IPS DF 4.7 (cell line): ENCODE results near the gene LRRK1.
"Not testable (repeated sequence)": the region's sequence is repeated elsewhere in the genome, so short reads cannot be mapped to it uniquely, and the experiment has no call there.

Experiments
- DNase-seq: peaks from one replicate; pipeline ENCODE4 v3.0.0-alpha.2; 2013; ENCODE audit warnings: low spot score; ENCODE audit errors: extremely low read depth

Gene LRRK1

GRCh38 chr15:101068961-101069653 is 149.9 kb downstream of the LRRK1 start:
- peak; percentile 85 for DNase-seq

DNA sequence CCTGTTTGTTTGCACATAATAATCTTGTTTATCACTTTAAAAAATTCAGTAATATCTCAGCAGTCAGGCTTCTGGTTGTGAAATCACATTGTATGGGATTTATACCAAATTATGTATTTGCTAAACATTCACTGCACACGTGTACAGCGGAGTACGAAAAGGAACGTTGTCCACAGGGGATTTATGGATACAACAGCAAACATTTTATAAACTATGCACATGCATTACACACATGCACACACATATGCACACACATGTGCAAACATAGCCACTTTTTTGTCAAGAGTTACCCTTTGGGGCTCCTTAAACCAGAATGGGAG is 150.5 kb downstream of the LRRK1 start:
- no peak for DNase-seq

DNA sequence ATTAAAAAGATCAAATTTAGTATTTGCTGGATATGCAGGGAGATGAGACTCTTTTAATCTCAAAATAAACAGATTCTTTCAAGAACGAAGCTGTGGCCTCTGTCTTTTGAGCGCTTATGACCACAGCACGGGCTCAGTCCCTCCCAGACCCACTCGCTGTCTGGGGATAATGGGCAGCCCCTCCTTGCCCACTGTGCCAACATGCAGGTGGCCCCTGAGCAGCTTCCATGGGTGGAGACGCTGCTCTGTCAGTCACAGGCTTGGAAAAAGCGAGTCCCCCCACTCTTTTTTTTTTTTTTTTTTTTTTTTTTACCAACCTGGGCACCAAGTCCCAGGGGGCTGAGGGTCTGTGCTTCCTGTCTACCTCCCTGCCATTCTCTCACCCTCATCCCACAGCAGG is 150.9 kb downstream of the LRRK1 start:
- DNase-seq = no peak

- no peak for DNase-seq
Measured at GRCh38 chr15:101070502-101071273, 151.5 kb downstream of the LRRK1 start.

- no peak for DNase-seq
Measured at GRCh38 chr15:101071651-101072050, 152.5 kb downstream of the LRRK1 start.

- DNase-seq = not testable (repeated sequence)
Measured at GRCh38 chr15:101072235-101072634, 153.1 kb downstream of the LRRK1 start.

DNA sequence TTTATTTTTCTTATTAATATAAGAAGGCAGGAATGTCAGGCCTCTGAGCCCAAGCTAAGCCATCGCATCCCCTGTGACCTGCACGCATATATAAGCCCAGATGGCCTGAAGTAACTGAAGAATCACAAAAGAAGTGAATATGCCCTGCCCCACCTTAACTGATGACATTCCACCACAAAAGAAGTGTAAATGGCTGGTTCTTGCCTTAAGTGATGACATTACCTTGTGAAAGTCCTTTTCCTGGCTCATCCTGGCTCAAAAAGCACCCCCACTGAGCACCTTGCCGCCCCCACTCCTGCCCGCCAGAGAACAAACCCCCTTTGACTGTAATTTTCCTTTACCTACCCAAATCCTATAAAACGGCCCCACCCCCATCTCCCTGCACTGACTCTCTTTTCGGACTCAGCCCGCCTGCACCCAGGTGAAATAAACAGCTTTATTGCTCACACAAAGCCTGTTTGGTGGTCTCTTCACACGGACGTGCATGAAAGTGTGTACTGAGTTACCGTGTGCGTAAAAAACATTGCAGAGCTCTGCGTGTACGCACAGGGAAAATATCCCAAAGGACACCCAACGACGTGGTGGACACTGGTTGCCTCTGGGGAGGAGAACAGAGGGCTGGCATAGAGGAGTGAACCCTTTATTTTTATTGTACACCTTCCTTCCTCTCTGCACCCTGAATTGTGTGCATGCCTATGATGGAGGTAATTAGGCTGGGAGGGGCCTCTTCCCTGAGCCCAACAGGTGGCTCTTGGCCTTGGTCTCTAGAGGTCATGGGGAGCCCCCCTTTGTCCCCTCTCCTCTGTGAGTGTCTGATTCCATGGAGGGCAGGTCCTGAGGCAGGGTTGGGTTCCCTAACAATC is 158.9 kb downstream of the LRRK1 start:
- not testable (repeated sequence) for DNase-seq

DNA sequence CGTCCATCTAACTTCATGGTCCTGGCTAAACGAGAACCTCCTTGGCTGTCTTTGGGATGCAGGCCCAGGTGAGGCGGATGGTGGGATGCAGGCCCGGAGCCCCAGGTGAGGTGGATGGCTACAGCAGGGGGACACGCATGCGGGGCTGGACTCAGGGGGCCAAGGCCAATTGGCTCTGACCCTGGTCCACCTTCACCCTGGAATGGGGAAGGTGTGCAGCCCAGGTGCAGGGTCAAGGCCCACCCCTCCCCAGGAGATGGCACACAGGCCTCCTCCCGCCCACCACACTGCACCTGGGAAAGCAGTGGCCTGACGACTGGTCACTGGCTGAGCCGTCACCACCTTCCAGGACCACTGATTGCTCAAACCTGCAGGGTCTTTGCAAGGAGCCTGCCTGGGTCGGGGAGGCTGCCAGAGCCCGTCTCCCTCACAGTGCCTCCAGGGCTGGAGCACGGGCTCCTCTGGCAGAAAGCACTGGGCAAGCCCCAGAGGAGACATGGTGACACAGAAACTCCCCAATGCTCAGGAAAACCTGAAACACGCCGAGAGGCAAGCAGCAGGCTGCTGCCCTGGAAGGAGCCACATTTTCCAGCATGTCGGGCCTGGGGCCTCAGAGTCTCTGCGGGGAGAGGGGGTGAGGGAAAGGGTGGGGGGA is 159.6 kb downstream of the LRRK1 start:
- DNase-seq = no peak

- no peak for DNase-seq
Measured at GRCh38 chr15:101081900-101082299, 162.7 kb downstream of the LRRK1 start.

- no peak for DNase-seq
Measured at GRCh38 chr15:101083336-101084045, 164.3 kb downstream of the LRRK1 start.

- DNase-seq = no peak
Measured at GRCh38 chr15:101084801-101085200, 165.6 kb downstream of the LRRK1 start.

DNA sequence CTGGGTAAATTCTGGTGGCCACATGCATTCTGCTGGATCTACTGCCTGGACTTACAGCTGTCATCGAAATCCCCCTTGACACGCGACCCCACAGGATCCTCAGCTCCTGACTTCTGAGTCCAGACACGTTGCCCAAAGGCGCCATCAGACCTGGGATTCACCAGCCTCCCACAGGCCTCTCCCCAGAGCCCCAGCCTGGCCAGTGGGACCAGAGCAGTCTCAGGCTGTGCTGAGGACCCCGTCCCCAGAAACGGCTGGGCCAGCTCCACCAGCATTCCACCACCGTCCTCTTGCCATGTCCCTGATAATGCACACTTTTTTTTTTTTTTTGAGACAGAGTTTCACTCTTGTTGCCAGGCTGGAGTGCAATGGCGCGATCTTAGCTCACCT is 166.1 kb downstream of the LRRK1 start:
- no peak for DNase-seq

DNA sequence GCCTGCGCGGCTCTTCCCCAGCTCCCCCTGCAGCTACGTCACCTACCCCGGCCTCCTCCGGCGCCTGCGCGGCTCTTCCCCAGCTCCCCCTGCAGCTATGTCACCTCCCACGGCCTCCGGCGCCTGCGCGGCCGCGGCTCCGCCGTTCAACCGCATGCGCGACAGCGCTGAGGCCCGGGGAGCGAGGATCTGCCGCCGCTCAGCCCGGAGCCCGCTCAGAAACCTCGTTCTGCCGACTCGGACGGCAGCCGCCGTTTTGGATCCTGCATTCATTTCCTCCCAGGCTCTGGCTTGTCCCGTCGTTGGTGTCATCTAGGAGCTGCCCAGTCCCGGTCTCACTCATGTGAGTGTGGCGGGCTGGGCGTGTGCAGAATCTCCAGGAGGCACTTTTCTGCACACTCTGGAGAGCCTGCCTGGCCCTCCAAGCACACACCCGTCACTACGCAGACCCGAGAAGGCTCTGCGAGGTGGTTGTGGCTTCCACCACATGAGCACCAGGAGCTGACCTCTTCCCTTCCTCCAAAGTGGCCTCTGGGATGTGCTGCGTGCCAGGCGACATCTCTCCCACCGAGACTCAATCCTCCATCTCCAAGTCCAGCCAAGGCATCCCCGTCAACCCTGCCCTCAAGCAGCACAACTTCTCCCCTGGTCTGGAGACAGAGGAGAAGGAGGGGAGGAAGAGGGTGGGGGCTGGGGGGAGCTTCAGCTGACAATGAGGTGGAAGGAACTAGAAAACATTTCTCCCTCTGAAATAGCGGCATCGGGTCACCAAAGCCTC is 167.4 kb downstream of the LRRK1 start:
- no peak for DNase-seq

DNA sequence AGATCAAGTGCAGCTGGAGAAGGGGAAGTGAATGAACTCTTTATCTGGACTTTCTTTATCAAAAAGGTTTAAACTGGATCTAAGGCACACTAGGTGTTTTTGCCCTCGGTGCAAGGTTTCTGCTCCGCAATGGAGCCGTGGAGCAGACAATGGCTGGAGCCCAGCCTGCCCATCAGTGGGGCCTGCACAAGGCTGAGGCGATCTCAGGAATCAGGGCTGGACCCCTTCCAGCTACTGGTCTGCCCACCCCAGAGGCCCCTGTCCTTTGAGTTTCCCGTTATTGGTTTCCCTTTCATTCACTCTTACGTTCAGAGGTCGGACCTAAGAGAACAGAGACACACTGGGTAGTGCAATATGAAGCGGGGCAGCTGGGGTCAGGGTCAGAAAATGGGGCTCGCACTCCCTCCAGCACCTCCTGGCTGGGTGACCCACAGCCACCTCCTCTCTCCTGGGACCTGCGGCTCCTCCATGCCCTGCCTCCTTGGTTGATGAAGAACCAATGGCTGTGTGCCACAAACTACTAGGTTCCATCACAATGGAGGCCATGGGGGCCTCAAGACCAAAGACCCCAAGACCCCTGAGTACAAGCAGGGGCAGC is 168.1 kb downstream of the LRRK1 start:
- no peak for DNase-seq

DNA sequence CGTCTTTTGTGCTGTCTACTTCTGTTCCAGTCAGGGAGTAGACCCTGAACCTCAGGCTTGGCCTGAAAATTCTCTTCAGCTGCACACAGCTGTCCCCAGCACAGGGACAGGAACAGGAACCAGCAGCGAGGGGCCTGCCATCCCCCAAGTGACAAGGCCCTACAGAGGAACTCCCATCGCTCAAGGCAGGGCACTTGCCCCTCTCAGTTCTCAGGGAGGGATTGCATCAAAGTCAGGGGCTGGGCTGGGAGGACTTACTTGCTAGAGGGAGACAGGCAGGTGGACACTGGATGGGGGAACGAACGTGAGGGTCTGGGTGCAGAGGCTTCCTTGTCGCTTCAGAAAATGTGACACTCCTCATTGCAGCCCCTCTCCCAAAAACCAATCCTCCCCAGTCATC is 169.1 kb downstream of the LRRK1 start:
- no peak for DNase-seq

DNA sequence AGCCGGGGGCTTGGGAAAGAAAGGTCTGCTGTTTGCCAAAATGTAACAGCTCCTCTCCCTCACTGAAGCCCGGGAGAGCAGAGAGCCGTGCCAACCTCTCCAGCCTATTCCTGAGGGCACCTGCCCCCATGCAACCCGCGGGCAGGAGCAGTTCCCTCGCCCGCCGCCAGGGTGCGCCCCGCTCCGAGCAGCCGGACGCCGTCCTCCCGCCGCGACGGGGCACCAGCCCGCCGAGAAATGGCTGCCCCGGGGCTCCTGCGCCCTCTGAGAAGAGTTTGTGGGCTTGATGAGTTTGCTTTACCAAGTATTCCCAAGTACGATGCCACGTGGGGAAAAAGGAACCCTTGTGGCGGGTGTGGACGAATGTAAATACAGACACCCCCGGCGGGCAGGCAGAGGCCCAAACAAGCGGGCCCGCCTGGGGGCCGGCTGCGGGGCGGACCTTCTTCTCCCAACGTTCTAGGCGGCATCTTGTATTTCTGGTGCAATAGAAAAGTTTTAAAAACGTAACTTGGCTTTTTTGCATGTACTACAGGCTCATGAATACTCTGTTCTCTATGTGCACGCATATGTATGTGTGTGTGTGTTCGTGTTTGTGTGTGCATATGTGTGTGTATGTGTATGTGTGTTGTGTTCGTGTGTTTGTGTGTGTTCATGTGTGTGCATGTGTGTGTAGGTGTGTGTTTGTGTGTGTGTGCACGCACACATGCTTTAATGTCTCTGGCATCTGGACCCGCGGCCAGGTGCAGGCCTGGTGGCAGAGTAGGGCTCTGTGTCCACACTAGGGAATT is 169.8 kb downstream of the LRRK1 start:
- DNase-seq = no peak

GRCh38 chr15:101089579-101090427 is 170.6 kb downstream of the LRRK1 start:
- DNase-seq = no peak

DNA sequence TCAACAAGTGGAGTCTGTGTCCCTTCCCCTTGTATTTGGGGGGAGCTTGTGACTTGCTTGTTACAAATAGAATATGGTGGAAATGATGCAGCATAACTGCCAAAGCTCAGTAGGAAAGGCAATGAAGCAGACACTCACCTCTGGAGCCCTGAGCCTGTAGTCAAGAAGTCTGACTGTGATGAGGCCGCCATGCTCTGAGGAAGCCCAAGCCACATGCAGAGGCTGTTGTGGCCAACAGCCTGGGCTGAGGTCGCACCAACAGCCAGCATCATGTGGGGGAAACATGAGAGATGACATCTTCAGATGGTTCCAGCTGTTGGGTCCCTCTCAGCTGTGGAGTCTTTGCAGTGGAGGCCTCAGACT is 171.3 kb downstream of the LRRK1 start:
- DNase-seq = no peak
